Immature natural killer cell (primary cell): Measurements from ENCODE around the gene PLA2G3. TPM values are rescaled to one million over a fixed set of nuclear protein-coding genes. Genes with fewer than 3 reads are reported as not detected.
A peak's percentile ranks its signal among the peaks of the same experiment; 100 is the strongest.
"Not testable (repeated sequence)": the region's sequence is repeated elsewhere in the genome, so short reads cannot be mapped to it uniquely, and the experiment has no call there.

ENCODE experiments used
- DNase-seq, 3 donors: peaks; one replicate each; pipeline ENCODE4 v3.0.0; 2022; ENCODE audit warnings: mixed read lengths in 1 of 3
- H3K27ac Mint-ChIP-seq, 6 donors: one replicate each; pipeline ENCODE4 v1.8.0; 2020; ENCODE audit warnings: mixed read lengths in 6 of 6, mild to moderate bottlenecking in 5 of 6, inconsistent platforms in 4 of 6, moderate library complexity in 3 of 6
- H3K27me3 Mint-ChIP-seq, 3 donors: one replicate each; pipeline ENCODE4 v1.8.0; 2020 to 2021; ENCODE audit warnings: low read depth in 3 of 3, mild to moderate bottlenecking in 3 of 3, mixed read lengths in 3 of 3, moderate library complexity in 3 of 3, inconsistent platforms in 1 of 3
- H3K36me3 Mint-ChIP-seq, 3 donors: one replicate each; pipeline ENCODE4 v1.8.0; 2020; ENCODE audit warnings: mixed read lengths in 3 of 3, inconsistent platforms in 2 of 3, mild to moderate bottlenecking in 2 of 3
- H3K4me1 Mint-ChIP-seq, 2 donors: one replicate each; pipeline ENCODE4 v1.8.0; 2020; ENCODE audit warnings: inconsistent platforms in 2 of 2, mild to moderate bottlenecking in 2 of 2, mixed read lengths in 2 of 2, moderate library complexity in 1 of 2
- H3K4me3 Mint-ChIP-seq, 5 donors: one replicate each; pipeline ENCODE4 v1.8.0; 2020; ENCODE audit warnings: mild to moderate bottlenecking in 5 of 5, mixed read lengths in 5 of 5, inconsistent platforms in 3 of 5, moderate library complexity in 3 of 5
- H3K9me3 Mint-ChIP-seq, 6 donors: one replicate each; pipeline ENCODE4 v1.8.0; 2020; ENCODE audit warnings: mild to moderate bottlenecking in 6 of 6, mixed read lengths in 6 of 6, inconsistent platforms in 4 of 6, moderate library complexity in 3 of 6
- polyA plus RNA-seq, 3 donors: library from polyadenylated mRNA; unstranded; fragments of 300-500 nt; fragmentation: Illumina TruSeq; gene quantifications; one replicate each; pipeline ENCODE4 v1.2.3, GENCODE V29; 2021

Gene PLA2G3
- polyA plus RNA-seq, 3 donors from 2014 or later: not detected

DNA sequence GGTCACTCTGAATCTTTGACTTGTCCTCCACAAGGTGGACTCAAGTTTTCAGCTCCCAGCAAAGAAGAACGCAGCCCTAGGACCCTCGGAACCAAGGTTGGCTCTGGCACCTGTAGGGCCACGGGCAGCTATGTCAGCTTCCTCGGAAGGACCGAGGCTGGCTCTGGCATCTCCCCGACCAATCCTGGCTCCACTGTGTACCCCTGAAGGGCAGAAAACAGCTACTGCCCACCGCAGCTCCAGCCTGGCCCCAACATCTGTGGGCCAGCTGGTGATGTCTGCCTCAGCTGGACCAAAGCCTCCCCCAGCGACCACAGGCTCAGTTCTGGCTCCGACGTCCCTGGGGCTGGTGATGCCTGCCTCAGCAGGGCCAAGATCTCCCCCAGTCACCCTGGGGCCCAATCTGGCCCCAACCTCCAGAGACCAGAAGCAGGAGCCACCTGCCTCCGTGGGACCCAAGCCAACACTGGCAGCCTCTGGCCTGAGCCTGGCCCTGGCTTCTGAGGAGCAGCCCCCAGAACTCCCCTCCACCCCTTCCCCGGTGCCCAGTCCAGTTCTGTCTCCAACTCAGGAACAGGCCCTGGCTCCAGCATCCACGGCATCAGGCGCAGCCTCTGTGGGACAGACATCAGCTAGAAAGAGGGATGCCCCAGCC is 15.4 kb downstream of the PLA2G3 start:
- Mint-ChIP-seq H3K4me3 (no peak overlapping the region), H3K27me3 (peaks cover 2% of the 10 kb centered on the region in 3 donors), H3K27ac (no peak overlapping the region), H3K4me1 (no peaks in the 10 kb centered on the region), H3K9me3 (no peaks in the 10 kb centered on the region), H3K36me3 (no peaks in the 10 kb centered on the region)
- DNase-seq: no peak

DNA sequence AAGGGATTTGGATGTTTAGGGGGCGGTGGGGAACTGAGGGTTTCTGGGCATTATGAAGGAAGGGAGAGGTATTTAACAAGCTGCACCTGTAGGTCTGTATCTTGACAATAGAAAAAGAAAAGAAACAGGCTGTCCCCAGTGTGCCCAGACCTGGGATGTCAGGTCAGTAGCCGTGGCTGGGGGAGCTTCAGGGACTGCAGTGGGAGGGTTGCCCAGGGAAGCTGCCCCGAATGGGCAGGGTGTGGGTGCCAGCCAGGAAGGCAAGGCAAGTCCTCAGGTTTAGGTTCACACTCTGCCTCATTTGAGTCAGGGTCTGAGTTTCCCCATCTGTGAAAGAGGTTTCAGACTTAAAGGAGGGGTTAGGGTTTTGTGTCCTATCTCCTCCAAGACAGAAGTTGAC is 16.0 kb downstream of the PLA2G3 start:
- Mint-ChIP-seq H3K9me3 (no peaks in the 10 kb centered on the region), H3K4me3 (no peak overlapping the region)

DNA sequence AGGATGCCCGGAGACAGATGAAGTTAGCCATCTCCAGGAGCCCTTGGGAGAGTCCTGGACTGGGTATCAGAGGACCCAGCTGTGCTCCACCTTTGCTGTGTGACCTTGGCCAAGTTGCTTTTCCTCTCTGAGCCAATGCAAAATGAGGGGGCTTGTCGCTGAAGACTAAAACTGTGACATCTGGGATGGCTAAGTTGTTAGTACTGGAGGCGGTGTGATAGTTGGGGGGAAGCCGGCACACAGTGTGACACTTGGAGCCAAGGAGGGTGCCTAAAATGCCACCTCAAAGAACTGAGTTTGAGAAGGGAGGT is 17.1 kb downstream of the PLA2G3 start:
- H3K4me3 Mint-ChIP-seq: no peak overlapping the region

More for the DNA sequence above, 16.0 kb downstream of the PLA2G3 start:
- H3K4me1 Mint-ChIP-seq: no peaks in the 10 kb centered on the region
- H3K36me3 Mint-ChIP-seq: no peaks in the 10 kb centered on the region
- H3K27me3 Mint-ChIP-seq: peaks cover 2 to 4% (median 2%) of the 10 kb centered on the region in 3 donors
- no peak overlapping the region for H3K27ac Mint-ChIP-seq
- DNase-seq: no peak

DNA sequence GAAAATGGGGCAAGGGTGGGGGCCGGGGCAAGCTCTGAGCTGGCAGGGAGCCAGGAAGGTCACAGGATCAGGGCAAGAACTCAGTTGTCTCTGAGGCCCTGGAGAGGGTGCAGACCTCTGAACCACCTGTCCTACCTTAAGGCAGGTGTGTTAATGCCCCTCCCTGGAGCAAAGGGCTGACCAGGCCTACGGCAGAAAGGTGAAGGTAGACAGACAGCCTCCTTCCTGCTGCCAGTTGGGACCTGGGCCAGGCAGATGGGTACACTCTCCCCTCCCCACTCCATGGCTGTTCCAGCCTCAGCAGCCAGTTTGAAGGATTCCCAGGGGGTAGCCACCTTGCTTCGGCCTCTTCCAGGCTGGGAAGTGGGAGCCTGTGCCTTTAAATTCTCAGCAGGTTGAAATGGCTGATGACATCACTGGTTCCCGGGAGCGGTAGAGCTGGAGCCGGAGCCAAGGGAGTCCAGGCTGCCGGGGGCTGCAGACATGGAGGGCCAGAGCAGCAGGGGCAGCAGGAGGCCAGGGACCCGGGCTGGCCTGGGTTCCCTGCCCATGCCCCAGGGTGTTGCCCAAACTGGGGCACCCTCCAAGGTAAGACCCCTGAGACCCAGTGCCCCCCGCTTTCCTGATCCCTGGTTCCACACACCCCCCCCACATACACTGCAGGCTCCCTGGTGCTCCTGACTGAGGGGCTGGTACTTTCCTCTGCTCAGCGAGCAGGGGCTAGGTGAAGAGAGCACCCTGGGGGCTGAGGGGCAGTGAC is 17.6 kb downstream of the PLA2G3 start, which contains the start of gene INPP5J:
Gene INPP5J (plus strand): TSS at position 435 of the 760 bp plus-strand sequence. CDS start 49 bp downstream, at position 484.
- Mint-ChIP-seq H3K27me3 (peaks cover 2 to 6% (median 2%) of the 10 kb centered on the region in 3 donors), H3K9me3 (no peaks in the 10 kb centered on the region), H3K4me1 (no peaks in the 10 kb centered on the region), H3K36me3 (no peaks in the 10 kb centered on the region), H3K4me3 (no peak within 1 kb of the TSS), H3K27ac (no peak within 1 kb of the TSS)
- DNase-seq: no peak

More for the DNA sequence above, 17.1 kb downstream of the PLA2G3 start:
- Mint-ChIP-seq H3K9me3 (no peaks in the 10 kb centered on the region), H3K4me1 (no peaks in the 10 kb centered on the region), H3K36me3 (no peaks in the 10 kb centered on the region), H3K27me3 (peaks cover 2 to 6% (median 2%) of the 10 kb centered on the region in 3 donors), H3K27ac (no peak overlapping the region)
- no peak for DNase-seq

- Mint-ChIP-seq H3K27me3 (peaks cover 2 to 5% (median 2%) of the 10 kb centered on the region in 3 donors), H3K4me3 (no peak overlapping the region), H3K9me3 (no peaks in the 10 kb centered on the region), H3K4me1 (no peaks in the 10 kb centered on the region), H3K36me3 (no peaks in the 10 kb centered on the region), H3K27ac (no peak overlapping the region)
- DNase-seq: no peak
Observed at GRCh38 chr22:31122196-31122531, 18.1 kb downstream of the PLA2G3 start.

DNA sequence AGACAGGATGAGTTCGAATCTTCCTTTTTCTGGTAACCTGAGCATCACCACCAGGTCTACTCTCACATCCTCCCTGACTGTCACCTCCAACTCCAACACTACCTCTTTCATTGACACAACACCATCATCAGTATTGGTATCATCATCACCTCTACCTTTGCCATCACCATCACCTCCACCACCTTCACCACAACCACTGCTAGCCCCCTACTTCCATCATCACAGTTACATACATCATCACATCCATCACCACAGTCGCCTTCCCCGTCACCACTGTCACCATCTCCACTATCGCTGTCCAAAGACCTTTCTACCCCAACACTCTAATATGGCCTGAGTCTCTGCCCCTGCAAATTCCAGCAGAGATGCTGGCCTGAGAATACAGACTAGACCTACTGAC is 18.9 kb downstream of the PLA2G3 start:
- no peak for DNase-seq
- Mint-ChIP-seq H3K36me3 (no peaks in the 10 kb centered on the region), H3K27ac (no peak overlapping the region), H3K27me3 (peaks cover 2 to 4% (median 2%) of the 10 kb centered on the region in 3 donors), H3K9me3 (no peaks in the 10 kb centered on the region), H3K4me1 (no peaks in the 10 kb centered on the region), H3K4me3 (no peak overlapping the region)

DNA sequence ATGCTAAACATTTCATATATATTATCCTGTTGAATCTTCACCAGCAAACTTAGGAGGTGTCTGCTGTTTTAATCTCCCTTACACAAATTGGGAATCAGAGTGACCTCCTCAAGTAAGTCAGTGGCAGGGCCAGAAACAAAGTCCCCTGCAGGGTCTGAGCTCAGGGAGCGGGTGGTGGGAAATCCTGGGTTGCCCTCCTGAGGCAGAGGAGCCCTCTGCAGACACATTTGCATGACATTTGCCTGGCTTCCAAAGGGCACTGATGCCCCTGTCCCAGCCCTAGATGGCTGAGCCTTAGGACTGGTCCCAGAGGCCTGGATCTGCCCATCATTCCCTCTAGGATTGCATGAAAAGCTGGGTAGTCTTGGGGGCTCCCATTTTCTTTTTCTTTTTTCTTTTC is 19.7 kb downstream of the PLA2G3 start:
- H3K9me3 Mint-ChIP-seq: no peaks in the 10 kb centered on the region
- no peaks in the 10 kb centered on the region for H3K36me3 Mint-ChIP-seq
- H3K27ac Mint-ChIP-seq: no peak overlapping the region
- H3K27me3 Mint-ChIP-seq: peaks cover under 1 to 4% (median 2%) of the 10 kb centered on the region in 3 donors
- no peak overlapping the region for H3K4me3 Mint-ChIP-seq
- no peaks in the 10 kb centered on the region for H3K4me1 Mint-ChIP-seq
- no peak for DNase-seq

GRCh38 chr22:31120230-31120629 is 20.1 kb downstream of the PLA2G3 start:
- H3K27ac Mint-ChIP-seq: no peak overlapping the region
- H3K9me3 Mint-ChIP-seq: no peaks in the 10 kb centered on the region
- H3K4me1 Mint-ChIP-seq: no peaks in the 10 kb centered on the region
- no peak for DNase-seq
- no peaks in the 10 kb centered on the region for H3K36me3 Mint-ChIP-seq
- peaks cover 0 to 4% (median 0%) of the 10 kb centered on the region in 3 donors for H3K27me3 Mint-ChIP-seq
- H3K4me3 Mint-ChIP-seq: no peak overlapping the region

DNA sequence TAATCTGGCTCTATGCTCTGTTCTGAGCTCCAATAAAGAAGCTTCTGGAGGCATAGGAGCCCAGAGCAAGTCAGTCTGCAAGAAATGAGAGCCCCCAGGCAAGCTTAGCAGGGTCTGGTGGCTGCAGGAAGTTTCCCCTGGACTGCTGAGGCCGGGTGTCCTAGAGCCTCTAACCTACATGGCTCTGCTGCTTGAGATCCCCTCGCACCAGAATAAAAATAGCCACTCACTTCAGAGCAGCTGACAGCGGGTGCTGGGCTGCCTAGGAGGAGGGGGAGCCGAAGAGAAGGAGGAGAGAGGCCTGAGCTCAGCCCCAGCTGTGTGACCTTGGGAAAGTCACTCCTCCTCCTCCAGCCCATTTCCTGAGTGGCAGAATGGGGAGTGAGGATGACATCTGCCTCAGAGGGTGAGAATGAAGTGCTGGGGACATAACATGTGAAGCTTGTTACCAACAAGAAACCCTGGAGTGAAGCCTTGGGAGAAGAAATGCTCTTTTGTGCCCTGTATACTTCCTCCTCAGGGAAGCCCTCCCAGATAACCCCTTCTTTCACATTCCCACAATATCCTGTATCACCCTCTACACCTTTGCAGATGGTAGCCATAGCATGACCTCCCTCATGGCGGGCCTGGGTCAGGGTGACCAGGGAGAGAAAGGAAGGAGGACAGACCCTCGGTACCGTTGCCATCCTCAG is 21.1 kb downstream of the PLA2G3 start:
- Mint-ChIP-seq H3K9me3 (no peaks in the 10 kb centered on the region), H3K27ac (no peak overlapping the region), H3K36me3 (no peaks in the 10 kb centered on the region), H3K4me1 (no peaks in the 10 kb centered on the region), H3K4me3 (no peak overlapping the region), H3K27me3 (peaks cover 0 to 4% (median 0%) of the 10 kb centered on the region in 3 donors)
- DNase-seq: no peak

GRCh38 chr22:31118046-31118820 is 22.1 kb downstream of the PLA2G3 start:
- DNase-seq: no peak
- Mint-ChIP-seq H3K27me3 (peaks cover 0 to 4% (median 1%) of the 10 kb centered on the region in 3 donors), H3K36me3 (no peaks in the 10 kb centered on the region), H3K4me3 (no peak overlapping the region), H3K4me1 (no peaks in the 10 kb centered on the region), H3K27ac (no peak overlapping the region), H3K9me3 (no peaks in the 10 kb centered on the region)

DNA sequence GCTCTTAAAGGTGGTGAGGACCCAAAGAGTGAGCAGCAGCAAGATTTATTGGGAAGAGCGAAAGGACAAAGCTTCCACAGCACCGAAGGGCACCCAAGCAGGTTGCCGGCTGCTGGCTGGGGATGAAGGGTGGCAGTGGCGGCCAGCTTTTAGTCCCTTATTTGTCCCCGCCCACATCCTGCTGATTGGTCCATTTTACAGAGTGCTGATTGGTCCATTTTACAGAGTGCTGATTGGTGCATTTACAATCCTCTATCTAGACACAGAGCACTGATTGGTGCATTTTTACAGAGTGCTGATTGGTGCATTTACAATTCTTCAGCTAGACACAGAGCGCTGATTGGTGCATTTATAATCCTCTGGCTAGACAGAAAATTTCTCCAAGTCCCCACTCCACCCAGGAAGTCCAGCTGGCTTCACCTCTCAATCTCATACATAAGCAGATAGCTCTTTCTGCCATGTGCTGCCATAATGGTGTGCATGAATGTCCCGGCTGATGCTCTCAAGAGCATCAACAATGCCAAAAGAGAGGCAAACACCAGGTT is 27.7 kb downstream of the PLA2G3 start:
- not testable (repeated sequence) for DNase-seq, H3K9me3 Mint-ChIP-seq, H3K27ac Mint-ChIP-seq, H3K4me3 Mint-ChIP-seq, H3K27me3 Mint-ChIP-seq, H3K4me1 Mint-ChIP-seq, H3K36me3 Mint-ChIP-seq

- H3K4me1 Mint-ChIP-seq: peaks cover 15 to 18% of the 10 kb centered on the region in 2 donors
- H3K27me3 Mint-ChIP-seq: peaks cover 2 to 9% (median 5%) of the 10 kb centered on the region in 3 donors
- H3K27ac Mint-ChIP-seq: peak overlapping the region in 5 of 6 donors; percentile 39 to 84 (median 75)
- DNase-seq: no peak
- peak overlapping the region; percentile 87 to 95 (median 93) for H3K4me3 Mint-ChIP-seq
- no peaks in the 10 kb centered on the region for H3K36me3 Mint-ChIP-seq
- peaks cover 0 to 3% (median 0%) of the 10 kb centered on the region in 6 donors for H3K9me3 Mint-ChIP-seq
Observed at GRCh38 chr22:31107894-31108218, 32.5 kb downstream of the PLA2G3 start.

DNA sequence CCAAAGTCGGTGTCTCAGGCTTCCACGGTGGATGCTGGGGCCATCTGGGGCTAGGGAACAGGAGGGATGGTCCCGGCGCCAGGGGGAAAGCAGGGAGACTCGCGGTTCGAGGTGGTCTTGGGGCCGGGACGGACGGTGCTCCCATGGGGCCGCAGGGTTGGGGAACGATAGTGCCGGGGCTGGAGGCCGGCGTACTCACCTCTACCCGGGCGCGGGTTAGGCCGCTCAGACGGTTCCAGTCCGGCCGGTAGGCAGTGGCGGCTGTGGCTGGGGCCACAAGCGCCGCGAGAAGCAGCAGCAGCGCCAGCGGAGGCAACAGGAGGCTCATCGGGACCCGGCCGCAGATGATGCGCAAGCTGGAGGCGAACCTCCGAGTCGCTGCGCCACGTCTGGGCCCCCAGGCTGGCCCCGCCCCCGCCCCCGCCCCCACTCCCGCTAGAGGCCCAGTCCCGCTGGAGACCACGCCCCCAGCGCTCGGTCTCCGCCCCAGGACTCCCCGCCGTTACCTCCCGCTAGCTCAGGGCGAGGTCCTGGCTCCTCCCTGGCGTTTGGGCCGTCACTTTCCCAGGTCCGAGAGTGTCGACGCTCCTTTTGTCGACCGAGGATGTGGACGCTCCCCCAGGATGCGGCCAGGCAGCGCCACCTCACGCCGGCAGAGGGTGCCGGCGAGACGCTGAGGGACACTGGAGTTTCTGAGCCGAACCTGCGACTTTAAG is 33.0 kb downstream of the PLA2G3 start, which contains the start of gene SELENOM:
Gene SELENOM (minus strand): TSS at position 391 of the 716 bp plus-strand sequence. CDS start 63 bp downstream, at position 328.
- Mint-ChIP-seq H3K4me3 (peak within 1 kb of the TSS; percentile 87 to 95 (median 93)), H3K4me1 (peaks cover 15 to 18% of the 10 kb centered on the region in 2 donors), H3K27me3 (peaks cover 2 to 5% (median 5%) of the 10 kb centered on the region in 3 donors), H3K9me3 (peaks cover 0 to 2% (median 0%) of the 10 kb centered on the region in 6 donors), H3K27ac (peak within 1 kb of the TSS; percentile 39 to 87 (median 78)), H3K36me3 (no peaks in the 10 kb centered on the region)
- peak; percentile 80 to 85 (median 84) for DNase-seq
